Esophagus squamous epithelium (tissue), 4 donors: ENCODE measurements around the gene DPM3.

Experiments
- CTCF ChIP-seq, 6 experiments: fragments of 450-650 bp in 4 of 6; fragments of 200-600 bp in 2 of 6; sonication (generic) in 2 of 6; IDR thresholded peaks; one replicate each; pipeline ENCODE4 v1.5.1; 2016 to 2019; ENCODE audit warnings: antibody characterized with exemption in 6 of 6, mild to moderate bottlenecking in 4 of 6, moderate library complexity in 4 of 6
- POLR2A ChIP-seq, 4 donors: fragments of 450-650 bp; IDR thresholded peaks; one replicate each; pipeline ENCODE4 v1.6.1; 2017; ENCODE audit warnings: antibody characterized with exemption in 4 of 4, mild to moderate bottlenecking in 4 of 4, moderate library complexity in 3 of 4

GRCh38 chr1:155092641-155093040 lies 47.7 kb downstream of the DPM3 start:
- no peak for TF ChIP-seq CTCF (IDR thresholded peaks at IDR 0.05)
- no peak for TF ChIP-seq POLR2A (IDR thresholded peaks at IDR 0.05)
